Loucy (cell line): Measurements from ENCODE around the gene MEIOB.

ENCODE experiments used
- EZH2phosphoT487 ChIP-seq: fragments of 200-600 bp; IDR thresholded peaks from 2 replicates; pipeline ENCODE4 v1.6.1; 2018; ENCODE audit warnings: antibody characterized with exemption, mild to moderate bottlenecking, moderate library complexity, borderline replicate concordance
- TF ChIP-seq, protein P1 (sequence below): fragments of 200-600 bp; sonication (generic); conservative IDR thresholded peaks from 2 replicates; pipeline ENCODE4 v1.5.1; 2014; ENCODE audit warnings: mild to moderate bottlenecking, antibody characterized with exemption, low read length

DNA sequence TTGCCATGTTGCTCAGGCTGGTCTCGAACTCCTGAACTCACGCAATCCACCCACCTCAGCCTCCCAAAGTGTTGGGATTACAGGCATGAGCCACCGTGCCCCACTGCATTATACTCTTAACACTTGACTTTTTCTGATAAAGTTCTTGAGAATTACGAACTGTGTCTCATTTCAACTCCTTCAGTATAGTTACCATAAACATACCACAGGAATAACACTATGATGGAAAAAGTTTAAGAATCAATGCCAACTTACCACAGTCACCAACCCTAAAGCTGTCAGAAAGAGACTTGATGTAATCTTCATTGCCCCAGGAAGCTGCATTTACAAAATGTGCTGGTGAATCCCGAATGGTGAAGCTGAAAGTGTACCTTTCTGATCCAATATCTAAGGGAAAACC is 10.2 kb downstream of the MEIOB start:
- TF ChIP-seq EZH2phosphoT487 = no peak
- TF ChIP-seq, protein P1, sequence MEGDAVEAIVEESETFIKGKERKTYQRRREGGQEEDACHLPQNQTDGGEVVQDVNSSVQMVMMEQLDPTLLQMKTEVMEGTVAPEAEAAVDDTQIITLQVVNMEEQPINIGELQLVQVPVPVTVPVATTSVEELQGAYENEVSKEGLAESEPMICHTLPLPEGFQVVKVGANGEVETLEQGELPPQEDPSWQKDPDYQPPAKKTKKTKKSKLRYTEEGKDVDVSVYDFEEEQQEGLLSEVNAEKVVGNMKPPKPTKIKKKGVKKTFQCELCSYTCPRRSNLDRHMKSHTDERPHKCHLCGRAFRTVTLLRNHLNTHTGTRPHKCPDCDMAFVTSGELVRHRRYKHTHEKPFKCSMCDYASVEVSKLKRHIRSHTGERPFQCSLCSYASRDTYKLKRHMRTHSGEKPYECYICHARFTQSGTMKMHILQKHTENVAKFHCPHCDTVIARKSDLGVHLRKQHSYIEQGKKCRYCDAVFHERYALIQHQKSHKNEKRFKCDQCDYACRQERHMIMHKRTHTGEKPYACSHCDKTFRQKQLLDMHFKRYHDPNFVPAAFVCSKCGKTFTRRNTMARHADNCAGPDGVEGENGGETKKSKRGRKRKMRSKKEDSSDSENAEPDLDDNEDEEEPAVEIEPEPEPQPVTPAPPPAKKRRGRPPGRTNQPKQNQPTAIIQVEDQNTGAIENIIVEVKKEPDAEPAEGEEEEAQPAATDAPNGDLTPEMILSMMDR = no peak
